NCI-H187 treated with DMSO at 0.1 percent for 48 hours (cell line): ENCODE results near the gene STEAP2.

ENCODE experiments used
- DNase-seq: peaks from one replicate; lab custom pipeline; 2025; lab: John Stamatoyannopoulos, UW

The STEAP2 gene

DNA sequence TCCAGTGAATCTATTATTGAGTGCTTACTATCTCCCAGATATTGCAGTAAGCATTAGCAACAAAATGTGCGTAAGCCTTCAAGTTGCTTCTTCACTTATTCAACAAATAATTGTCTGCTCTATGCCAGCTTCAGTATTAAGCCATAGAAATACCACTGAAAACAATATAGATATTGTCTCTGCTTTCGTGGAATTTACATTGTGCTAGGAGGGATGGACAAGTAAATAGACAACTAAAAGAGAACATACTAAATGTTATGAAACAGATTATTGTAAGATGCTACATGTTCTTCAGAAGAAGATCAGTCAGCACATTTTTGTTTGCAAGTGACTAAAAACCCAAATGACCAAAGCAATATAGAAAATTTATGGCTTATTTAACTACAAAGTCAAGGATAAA, 60.7 kb downstream of the STEAP2 start:
- no peak for DNase-seq

DNA sequence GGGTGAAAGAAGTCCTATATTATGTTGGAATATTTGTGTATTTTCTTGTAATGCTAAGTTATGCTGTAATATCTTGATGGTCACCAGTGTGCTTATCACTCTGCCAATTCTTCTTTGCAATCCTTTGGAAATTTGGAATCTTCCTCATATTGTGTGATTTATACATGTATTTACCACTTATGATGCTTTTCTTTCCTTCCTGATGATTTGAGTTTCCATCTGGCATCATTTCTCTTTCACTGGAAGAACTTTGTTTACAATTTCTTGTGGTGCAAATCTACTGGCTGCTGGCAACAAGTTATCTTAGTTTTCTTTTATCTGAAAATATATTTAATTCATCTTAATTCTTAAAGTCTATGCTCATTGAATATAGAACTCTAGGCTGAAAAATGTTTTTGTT, 62.6 kb downstream of the STEAP2 start:
- DNase-seq: no peak

DNA sequence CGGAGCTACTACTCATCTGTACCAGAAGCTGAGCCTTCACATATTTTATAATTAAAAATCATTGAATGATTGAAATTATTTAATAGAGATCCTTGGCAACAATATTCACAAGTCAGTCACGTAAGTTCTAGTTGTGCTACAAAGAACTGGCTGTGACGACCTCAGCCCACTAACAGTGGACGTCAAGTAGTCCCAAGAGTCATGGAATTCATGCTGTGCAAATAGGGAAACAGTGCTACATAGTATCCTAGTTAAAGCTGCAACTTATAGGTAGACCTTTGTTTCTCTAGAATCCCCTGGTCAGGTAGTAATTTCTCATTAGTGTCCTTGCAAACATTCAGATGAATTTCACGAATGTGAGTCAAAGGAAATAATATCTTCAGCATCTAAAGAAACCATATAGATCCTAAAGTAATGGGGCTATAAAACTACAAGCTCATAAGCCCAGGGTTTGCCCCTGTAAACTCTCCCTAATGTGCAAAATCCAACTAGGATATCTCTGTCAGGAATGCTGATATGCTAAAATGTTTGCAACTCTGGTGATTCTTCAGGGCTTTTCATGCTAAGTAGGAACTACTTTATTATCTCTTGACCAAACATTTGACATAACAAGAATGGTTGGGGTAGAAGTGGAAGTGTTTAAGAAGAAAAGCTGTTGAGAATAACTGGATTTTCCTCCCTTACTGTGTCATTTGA, 64.6 kb downstream of the STEAP2 start:
- DNase-seq: no peak
